Testis (tissue), 2 donors: Measurements from ENCODE around the gene PLN.

Experiments used
- POLR2A ChIP-seq: fragments of 450-650 bp; IDR thresholded peaks from one replicate; pipeline ENCODE4 v1.6.1; 2017; ENCODE audit warnings: antibody characterized with exemption, mild to moderate bottlenecking, moderate library complexity
- TF ChIP-seq, protein P1 (sequence below), 3 experiments: fragments of 450-650 bp in 2 of 3; fragments of 200-600 bp in 1 of 3; sonication (generic) in 1 of 3; IDR thresholded peaks; one replicate each; pipeline ENCODE4 v1.5.1; 2016 to 2019; ENCODE audit warnings: antibody characterized with exemption in 3 of 3, mild to moderate bottlenecking in 2 of 3, moderate library complexity in 1 of 3

DNA sequence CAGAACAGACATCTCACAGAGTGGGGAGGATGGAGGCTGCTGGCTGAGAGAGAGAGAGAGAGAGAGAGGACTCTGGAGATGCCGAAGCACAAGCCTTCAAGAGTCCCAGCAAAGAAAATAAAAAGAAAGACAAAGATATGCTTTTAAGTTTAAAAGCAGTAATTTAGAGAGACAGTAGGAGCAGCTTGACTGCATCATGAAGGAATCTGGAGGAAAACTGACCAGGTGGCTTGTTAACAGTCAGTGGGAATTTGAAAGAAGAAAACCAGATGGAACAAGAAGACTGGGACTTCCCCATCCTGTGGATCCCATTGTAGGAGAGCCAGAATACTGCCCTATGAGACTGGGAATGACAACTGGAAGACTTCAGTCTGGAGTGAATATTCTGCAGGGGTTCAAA is 46.3 kb upstream of the PLN start:
- TF ChIP-seq, protein P1, sequence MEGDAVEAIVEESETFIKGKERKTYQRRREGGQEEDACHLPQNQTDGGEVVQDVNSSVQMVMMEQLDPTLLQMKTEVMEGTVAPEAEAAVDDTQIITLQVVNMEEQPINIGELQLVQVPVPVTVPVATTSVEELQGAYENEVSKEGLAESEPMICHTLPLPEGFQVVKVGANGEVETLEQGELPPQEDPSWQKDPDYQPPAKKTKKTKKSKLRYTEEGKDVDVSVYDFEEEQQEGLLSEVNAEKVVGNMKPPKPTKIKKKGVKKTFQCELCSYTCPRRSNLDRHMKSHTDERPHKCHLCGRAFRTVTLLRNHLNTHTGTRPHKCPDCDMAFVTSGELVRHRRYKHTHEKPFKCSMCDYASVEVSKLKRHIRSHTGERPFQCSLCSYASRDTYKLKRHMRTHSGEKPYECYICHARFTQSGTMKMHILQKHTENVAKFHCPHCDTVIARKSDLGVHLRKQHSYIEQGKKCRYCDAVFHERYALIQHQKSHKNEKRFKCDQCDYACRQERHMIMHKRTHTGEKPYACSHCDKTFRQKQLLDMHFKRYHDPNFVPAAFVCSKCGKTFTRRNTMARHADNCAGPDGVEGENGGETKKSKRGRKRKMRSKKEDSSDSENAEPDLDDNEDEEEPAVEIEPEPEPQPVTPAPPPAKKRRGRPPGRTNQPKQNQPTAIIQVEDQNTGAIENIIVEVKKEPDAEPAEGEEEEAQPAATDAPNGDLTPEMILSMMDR (IDR thresholded peaks at IDR 0.05), result no peak
- TF ChIP-seq POLR2A, result no peak
